NCI-H1694 (cell line): ENCODE results near the gene AR.

ENCODE experiments used
- DNase-seq: peaks from one replicate; lab custom pipeline; 2025; lab: John Stamatoyannopoulos, UW

Gene AR

DNA sequence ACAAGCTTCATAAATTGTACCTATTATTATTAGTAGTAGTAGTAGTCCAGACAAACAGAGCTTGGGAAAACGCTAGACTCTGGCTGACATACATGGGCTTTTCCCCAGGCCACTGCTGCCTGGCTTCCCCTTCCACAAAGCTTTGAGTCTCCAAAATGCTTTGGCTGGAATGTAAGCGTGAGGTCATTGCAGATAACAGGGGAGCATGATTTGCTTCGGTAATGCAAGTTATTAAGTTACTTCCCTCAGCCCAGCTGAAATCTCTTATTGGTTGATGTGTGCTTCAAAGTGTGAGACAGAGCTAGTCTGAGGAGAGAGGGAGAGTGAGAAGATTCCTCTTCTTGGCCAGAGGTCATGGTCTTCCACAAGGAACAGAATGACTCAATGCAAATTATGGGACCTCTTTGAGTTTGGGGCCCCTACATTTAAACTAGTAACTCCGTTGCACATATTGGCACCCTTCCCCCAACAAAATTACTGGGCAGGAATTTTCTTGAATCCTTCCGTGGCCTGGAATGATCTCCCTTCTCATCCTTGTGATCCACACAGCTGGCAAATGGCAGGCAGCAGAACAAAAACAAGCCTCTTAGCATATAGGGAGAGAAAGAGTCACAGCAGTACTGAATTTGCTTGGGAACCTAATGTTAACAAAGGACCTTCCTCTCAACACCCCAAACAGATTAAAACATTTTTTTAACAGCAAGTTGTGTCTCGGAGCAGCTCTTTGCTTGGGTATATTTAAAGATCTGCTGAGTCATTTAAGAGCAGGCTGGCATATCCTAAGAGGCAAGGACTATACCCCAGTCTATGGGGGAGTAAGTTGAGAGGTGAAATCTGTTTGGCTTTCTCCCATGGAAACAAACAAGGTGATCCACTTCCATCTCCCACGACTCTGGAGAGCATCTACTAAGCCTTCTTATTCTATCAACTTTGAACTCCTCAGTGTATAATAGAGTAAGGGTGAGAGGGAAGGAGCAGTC, 19.9 kb downstream of the AR start:
- DNase-seq = no peak

DNA sequence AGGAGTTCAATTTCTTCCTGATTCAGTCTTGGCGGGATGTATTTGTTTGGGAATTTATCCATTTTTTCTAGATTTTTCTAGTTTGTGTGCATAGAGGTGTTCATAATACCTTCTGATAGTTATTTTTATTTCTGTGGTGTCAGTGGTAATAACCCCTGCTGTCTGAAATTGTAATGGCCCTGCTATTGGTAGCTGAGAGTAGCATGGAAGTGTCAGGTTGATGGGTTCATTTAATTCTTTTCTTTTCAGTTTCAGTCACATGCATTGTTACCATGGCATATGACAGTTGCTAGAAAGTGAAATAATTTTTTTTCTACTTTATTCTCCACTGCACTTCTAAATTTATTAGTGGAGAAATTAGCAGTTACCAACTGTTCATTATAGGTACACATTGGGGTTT, 20.7 kb downstream of the AR start:
- DNase-seq = no peak

DNA sequence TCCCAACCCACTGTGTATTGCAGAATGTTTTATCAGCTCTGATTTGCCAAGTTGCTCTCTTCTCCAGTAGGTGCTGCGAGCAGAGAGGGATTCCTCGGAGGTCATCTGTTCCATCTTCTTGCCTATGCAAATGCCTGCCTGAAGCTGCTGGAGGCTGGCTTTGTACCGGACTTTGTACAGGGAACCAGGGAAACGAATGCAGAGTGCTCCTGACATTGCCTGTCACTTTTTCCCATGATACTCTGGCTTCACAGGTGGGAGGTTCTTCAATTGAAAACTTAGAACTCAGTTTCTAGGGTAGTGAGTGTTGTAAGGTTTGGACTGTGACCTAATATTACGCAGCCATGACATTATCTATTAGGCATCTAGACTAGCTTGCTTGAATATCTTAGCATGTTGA, 24.9 kb downstream of the AR start:
- no peak for DNase-seq

DNA sequence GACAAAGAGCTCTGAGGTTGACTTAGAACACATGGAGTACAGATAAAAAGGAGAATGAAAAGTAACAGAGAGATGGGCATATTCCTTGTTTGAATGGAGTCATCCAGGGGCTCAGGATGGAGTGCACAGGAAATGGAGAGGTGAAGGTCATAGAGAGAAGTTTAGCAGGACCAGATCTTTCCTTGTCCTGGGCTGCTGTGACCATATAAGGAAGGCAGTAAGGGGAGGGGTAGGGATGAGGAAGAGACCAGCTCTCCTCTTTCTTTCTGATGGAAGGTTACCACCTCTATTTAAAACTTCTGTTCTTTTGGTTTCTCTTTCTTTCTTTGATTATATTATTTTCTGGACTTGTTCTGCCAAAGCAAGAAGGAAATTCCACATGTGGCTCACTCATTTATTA, 27.0 kb downstream of the AR start:
- no peak for DNase-seq

DNA sequence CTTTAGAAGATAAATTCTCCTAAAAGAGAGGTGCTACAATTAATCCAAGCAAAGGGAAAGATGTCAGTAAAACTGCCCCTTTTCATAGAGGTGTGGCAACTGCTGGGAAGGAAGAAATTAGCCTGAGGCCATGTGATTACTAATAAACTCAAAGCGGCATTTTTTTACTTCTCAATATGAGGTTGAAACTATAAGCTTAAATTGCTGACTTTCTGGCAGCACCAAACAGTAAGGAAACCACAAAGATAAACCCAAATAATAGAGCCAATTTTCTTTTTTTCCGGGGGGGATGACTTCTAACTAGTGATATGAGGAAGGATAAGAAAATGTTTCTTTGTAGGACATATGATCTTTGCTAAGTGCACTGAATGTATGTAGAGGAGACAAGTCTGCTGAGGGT, 30.9 kb downstream of the AR start:
- no peak for DNase-seq

DNA sequence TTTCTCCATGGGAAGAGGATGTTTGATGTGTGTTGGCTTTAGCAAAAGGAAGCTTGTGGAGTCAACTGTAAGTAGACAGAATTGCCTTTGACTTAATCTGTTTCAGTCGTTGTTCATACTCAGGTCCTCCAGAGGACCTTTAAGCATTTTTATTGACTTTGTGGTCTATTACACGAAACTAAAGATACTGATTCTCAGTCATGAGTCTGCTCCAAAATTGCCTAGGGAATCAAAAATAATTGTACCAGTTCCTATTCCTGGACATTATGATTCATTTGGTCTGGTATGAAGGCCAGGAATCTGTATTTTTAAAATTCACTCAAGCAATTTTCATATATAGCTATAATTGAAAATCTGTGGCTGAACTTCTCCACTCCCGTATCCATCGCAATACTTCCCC, 38.6 kb downstream of the AR start:
- DNase-seq = no peak

DNA sequence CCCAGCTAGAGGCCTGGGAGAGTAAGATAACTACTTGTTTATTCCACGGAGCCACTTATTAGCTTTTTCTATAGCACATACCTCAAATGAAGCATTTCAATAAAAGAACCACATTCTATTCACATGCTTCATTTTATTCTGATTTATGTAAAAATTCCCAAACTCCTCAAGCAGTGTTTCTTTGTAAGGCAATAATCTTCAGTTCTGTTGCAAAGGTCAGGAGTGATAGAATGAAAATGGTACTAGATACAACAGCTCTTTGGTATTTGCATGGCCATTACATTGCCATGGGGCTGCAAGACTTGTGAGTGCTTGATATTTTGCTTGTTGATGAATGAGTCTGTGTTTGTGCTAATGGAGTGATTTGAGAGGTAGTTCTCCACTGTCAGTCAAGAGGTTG, 39.4 kb downstream of the AR start:
- DNase-seq = no peak

DNA sequence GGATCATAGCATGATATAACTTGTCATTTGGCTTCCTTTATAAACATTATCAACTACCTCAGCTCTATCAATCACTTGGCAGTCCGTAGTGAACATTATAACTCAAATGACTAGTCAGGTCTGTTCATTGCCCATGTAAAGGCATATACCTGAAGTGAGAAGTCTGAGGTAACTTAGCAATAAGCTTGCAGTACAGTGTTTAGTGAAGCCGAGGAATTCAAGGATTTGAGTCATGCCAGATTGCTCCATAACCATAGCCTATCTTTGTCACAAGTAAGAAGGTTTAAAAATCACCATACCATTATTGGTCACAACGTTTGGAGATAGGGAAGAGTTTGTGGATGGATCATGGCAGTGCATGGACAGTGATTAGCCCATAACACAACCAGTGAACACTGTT, 41.6 kb downstream of the AR start:
- DNase-seq = no peak

DNA sequence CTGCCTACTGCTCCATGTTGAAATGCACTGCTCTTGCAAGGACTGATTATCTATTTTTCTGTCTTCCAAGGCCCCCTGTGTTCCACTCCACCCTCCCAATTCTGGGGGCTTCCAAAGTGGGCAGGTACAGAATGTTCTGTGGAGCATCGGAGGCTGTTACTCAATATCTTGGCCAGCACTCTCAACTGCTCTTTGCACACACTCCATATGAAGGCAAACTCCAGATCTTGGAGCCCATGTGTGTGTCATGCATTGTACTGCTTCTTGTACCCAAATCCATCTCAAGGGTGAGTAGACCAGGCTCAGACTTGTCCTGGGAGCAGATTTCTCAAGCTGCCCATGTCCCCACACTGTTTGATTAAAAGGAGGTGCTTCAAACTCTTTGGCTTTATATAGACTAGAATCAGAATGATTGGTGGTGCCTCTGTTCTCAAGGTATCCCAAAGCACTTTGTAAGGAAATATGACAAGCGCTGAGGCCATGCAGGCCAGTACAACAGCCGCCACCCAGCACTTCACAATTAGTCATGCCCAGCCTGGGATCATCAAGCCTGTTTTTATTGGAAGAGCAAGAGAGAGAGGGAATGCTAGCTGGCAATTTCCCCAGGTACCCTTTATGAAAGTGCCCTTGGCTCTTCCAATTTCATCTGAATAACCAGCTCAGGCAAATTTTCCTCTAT, 44.3 kb downstream of the AR start:
- no peak for DNase-seq

DNA sequence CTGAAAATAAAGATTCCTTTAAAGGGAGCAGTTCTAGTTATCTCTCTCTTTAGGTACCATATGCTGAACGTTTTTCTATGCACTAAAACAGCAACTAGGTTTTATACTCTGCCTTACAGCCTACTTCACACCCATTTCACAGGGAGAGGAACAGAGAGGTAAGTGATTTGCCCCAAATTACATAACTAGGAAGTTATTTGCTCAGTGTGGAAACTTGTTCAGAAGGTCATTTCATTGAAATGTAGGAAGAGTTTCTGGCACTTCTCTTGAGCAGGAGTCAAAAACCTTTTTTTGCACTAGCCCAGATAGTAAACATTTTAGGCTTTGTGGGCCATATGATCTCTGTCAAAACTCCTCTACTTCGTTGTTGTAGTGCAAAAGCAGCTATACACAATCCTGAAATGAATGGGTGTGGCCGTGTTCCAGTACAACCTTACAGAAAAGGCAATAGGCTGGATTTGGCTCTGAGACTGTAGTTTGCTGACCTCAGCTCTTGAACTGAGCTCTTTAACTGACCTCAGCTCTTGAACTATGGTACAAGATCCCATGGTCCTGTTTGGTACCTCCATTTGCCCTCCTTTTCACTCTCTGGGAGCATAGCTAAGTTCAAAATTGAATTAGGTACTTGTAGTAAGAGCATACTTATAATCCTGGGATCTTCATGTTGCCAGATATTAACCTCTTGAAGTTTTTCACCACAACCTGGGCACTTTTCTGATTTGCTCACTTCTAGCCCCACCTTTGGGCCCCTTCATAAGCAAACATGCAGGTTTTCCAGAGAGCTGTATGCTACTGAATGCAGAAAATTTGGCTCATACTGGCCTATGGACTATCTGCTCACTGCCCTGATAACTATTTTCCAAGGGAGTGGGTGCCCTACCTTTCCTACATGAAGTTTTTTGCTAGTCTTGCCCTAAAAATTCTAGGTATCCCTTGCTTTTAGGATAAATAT, 53.3 kb downstream of the AR start:
- no peak for DNase-seq

DNA sequence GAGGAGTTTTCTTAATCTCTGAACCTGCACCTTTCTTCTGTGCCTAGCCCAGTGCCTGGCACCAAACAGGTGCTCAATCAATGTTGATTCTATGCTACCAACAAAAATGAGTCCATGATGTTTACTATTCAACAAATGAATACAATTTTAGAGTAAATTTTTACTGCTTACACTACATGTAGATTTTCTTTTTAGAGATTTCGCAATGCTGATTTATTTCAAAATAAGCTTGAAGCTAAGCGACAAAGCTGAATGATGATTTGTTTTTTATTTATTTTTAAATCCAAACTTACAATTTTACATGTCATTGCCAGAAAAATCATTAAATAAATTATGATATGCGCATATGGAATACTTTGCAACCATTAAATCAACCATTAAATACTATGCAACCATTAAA, 55.7 kb downstream of the AR start:
- DNase-seq = no peak

DNA sequence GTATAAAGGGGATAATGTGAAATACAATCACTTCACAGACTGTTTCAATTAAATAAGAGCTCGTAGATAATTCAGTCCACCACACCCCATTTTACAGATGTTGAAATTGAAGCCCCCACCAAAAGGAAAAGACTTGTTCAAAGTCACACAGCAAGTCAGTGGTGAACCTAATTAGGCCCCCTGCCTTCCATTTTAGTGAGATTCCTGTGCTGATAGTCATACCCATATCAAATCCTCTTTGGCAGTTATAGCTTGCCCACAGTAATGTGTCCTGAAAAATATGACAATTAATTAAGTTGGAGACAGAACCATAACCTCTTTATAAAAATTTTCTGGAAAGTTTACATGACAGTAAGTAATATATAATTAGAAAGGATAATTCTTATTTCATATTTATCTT, 58.0 kb downstream of the AR start:
- no peak for DNase-seq

DNA sequence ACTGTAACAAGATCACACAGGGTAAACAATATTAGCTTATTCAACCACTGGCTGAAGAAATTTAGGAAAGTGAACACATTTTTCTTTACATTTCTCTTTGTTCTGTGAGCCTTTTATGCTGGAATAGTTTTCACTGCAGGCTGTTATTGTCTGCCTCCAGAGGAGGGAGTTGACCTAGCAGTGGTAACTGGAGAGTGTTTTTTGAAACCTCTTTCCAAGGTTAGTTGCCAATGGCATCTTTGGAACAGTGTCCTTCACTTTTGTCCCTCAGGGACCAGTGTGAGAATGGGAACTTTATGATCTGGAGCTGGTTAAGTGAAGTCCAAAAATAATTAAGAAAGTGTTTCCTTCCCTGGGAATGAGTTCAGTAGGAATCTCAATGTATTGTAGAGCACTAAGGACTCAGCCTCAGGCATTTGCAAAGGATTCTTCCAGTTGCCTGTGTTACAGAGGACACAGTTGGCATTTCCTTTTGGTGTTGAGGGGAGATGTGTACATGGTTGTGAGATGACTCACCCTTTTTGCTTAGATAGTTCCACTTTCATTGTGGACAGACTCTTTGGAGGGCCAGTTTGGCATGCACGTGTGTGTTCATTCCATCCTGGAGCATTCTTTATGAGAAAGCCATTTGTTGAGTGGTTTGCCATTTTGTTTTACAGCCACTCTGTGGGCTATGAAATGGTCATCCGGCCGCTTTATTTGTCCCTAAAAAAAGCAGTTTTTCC, 61.3 kb downstream of the AR start:
- no peak for DNase-seq

DNA sequence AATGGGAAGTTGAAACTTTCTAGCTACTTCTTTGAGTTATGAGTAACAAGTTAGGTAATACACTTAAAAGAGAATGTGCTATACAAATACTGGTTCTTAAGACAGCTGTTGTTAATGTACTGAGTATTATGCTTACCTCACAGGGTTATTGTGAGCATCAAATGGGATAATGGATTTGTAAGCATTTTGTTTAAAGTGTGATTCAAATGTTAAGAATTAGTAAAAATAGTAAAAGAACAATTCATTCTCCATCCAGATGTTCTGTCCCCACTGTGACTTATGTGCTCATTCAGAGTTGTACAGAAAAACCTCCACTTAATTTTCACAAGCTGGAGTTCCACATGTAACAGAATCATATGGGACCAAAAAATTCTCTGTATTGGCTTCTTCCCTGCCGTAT, 63.6 kb downstream of the AR start:
- DNase-seq = no peak

DNA sequence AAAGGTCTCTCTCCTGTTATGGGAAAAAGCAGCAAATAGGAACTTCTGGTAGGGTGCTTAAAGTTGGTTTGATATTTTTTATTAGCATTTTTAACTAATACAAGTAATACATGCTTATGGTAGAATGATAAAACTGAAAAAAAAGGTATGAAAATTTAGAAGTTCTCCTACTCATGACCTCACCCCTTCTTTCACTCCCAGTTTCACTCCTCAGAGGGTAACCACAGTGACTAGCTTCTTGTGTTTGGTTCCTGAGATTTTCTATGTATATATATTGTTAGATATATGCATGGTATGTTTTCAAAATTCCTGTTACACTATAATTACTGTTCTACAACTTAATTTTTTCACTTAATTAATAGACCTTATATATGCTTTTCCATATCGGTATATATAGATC, 66.5 kb downstream of the AR start:
- DNase-seq = no peak

DNA sequence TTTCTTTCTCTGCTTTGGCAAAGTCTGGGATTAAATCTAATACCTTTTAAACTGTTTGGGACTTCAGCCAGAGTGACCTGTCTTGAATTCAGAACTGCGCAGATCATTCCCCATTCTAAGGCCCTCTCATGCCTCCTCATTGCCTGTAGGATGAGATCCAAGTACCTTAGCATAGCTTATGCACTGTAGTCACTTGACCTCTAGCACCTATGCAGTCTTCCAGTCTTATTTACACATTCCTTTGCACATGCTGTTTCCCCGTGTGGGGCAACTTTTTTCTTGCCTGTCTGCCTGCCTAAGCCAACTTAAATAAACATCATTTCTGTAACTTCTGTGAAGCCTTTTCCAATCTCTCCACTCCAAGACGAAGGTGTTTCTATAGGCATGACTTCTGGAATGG, 68.4 kb downstream of the AR start:
- DNase-seq = no peak

DNA sequence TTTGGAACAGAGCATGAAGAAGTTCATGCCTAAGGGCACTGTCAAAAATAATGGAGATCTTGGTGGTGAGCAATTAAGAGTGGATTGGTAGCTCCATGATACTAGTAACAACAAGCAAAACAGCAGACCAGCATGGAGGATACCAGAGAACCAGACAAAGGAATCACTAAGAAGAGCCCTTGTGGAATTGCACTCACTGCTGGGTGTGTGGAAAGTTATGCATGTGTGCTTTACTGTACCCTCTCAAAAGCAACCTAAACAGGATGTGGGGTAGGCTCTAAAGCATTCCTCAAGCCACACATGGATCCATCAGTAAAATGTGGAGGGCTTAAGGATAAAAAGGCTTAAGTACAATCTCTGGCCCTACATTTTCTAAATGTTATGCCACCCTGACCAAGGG, 69.5 kb downstream of the AR start:
- DNase-seq = no peak

DNA sequence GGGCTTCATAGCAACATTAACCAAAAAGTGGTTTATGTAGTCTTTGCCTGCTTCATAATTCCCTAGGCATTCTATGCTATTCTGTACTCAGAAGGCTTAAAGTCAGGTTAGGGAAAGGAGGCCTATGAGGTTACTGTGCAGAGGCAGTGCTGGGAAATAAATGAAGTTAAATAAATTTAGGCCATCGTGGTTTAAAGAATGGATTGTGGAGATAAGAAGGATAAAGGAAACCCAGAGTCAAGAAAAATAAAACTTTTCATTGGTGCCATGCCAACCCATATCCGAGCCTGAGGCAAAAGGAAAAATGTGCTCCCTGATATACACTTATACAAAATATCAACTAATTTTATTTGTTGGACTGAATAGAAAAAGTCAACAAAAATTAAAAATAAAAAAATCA, 70.2 kb downstream of the AR start:
- DNase-seq = no peak

DNA sequence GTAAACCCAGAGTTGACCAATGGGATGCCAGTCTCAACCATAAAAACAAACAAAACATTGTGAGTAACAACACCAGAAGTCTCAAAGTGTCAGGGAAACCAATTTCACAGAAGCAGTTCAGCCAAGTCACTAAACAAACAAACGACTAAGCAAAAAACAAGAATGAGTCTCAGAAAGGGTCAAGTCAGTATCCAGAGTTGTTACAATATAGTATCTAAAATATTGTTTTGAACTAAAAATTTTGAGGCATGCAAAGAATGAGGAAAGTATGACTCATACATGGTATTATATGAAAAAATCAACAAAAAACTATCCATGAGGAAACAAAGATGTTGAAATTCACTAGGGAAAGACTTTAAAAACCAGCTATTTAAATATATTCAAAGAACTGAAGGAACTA, 70.6 kb downstream of the AR start:
- DNase-seq = no peak

DNA sequence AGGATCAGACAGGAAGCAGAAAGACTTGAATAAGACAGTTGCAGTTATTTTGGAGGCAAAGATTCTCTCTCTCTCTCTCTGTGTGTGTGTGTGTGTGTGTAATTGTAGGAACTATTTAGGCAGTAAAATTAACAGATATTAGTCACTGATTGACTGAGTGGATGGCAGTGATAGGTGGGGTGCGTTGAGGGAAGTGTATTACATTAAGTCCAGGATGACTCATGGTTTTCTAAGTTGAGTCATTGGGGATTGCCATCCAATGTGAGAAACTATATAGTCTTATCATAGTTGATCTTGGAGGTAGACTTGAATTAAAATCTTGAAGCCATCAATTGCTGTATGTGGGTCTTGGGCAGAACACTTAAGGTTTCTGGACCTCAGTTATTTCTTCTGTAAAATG, 75.4 kb downstream of the AR start:
- DNase-seq = no peak

DNA sequence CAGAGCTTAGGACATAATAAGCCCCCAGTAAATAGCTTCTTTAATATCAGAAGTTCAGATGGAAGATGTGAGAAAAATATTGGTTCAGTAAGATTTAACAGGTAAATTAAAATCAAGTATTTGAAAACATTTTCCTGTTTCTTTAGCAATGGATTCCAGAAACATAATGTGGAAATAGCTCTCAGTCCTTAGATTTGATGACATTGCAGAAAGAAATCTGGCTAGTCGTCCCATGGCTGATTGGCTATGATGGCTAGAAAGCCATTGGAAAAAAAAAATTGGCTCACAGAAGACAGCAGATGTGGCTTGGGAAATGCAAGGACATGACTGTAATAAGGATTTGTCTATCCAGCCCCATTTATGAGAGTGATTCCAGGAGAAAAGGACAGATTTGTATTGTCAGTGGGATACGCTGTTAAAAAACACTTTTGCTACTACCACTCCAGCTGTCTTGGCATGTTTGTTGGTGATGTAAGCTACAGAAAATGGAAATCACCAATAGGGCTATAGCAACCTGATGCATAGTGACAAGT, 78.3 kb downstream of the AR start:
- no peak for DNase-seq

DNA sequence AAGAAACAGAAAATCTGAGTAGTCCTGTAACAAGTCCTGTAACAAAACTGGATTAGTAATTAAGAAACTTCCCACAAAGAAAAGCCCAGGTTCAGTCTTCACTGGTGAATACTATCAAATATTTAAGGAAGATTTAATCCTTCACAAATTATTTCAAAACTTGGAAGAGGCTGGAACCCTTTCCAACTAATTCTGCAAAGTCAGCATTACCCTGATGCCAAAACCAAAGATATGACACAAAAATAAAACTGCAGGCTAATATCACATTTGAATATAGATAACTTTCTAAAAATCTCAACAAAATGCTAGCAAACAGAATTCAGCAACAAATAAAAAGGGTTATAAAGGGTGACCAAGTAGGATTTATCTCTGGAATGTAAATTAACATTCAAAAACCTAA, 80.5 kb downstream of the AR start:
- DNase-seq = no peak
